Large intestine (tissue), 3 donors: ENCODE data around the gene SEC24B. TPM values are rescaled to one million over a fixed set of nuclear protein-coding genes. Genes with fewer than 3 reads are reported as not detected.
"Not testable (repeated sequence)": the region's sequence is repeated elsewhere in the genome, so short reads cannot be mapped to it uniquely, and the experiment has no call there.

ENCODE experiments used
- DNase-seq, 2 donors: peaks; one replicate each; pipeline versions ENCODE4 v3.0.0 to v3.0.0-alpha.2; 2013
- H3K27ac ChIP-seq: one replicate; pipeline ENCODE4 v1.5.1; 2013; ENCODE audit warnings: low read length
- H3K27me3 ChIP-seq: 2 replicates; pipeline ENCODE4 v1.6.1; 2013; ENCODE audit warnings: low read length; ENCODE audit not compliant: control insufficient read depth, insufficient read depth
- H3K36me3 ChIP-seq: 2 replicates; pipeline ENCODE4 v1.6.1; 2013; ENCODE audit warnings: low read length; ENCODE audit not compliant: control insufficient read depth, insufficient read depth
- H3K4me1 ChIP-seq: one replicate; pipeline ENCODE4 v1.6.1; 2013; ENCODE audit warnings: low read length; ENCODE audit not compliant: control insufficient read depth, insufficient read depth
- H3K4me3 ChIP-seq: one replicate; pipeline ENCODE4 v1.5.1; 2013; ENCODE audit warnings: low read length
- H3K9me3 ChIP-seq: one replicate; pipeline ENCODE4 v1.6.1; 2013; ENCODE audit warnings: mild to moderate bottlenecking, low read depth, low read length, moderate library complexity; ENCODE audit not compliant: control insufficient read depth
- WGBS: methylation state at CpG from one replicate; pipeline ENCODE4 v1.1.5; 2013; ENCODE audit warnings: low lambda C conversion rate; ENCODE audit not compliant: insufficient coverage; 5-methylcytosine and 5-hydroxymethylcytosine counted together
- polyA plus RNA-seq: library from polyadenylated mRNA; unstranded; fragments of 120-200 nt; gene quantifications from one replicate; pipeline ENCODE4 v1.2.1, GENCODE V29; 2013

Gene SEC24B
- polyA plus RNA-seq, 1 donor = 29.3 TPM

- H3K4me1 ChIP-seq = no peaks in the 10 kb centered on the region
- peak; percentile 12 to 51 for DNase-seq
- 40% methylated on average over 1 of the region's 6 CpGs for WGBS
Observed at GRCh38 chr4:109574443-109574850, 140.8 kb downstream of the SEC24B start.

GRCh38 chr4:109574931-109575804 is 141.6 kb downstream of the SEC24B start:
- WGBS = no CpG with 5 or more reads among the region's 7 CpGs
- Histone ChIP-seq H3K4me1 (no peaks in the 10 kb centered on the region), H3K27ac (no peak overlapping the region), H3K4me3 (no peak overlapping the region), H3K36me3 (no peaks in the 10 kb centered on the region), H3K27me3 (no peaks in the 10 kb centered on the region), H3K9me3 (no peaks in the 10 kb centered on the region)
- no peak for DNase-seq

More at GRCh38 chr4:109574443-109574850, 140.8 kb downstream of the SEC24B start:
- no peaks in the 10 kb centered on the region for H3K9me3 ChIP-seq
- H3K27me3 ChIP-seq = no peaks in the 10 kb centered on the region
- no peak overlapping the region for H3K27ac ChIP-seq
- H3K36me3 ChIP-seq = no peaks in the 10 kb centered on the region
- no peak overlapping the region for H3K4me3 ChIP-seq

GRCh38 chr4:109576462-109576861 is 142.8 kb downstream of the SEC24B start:
- Histone ChIP-seq H3K4me1 (no peaks in the 10 kb centered on the region), H3K27me3 (no peaks in the 10 kb centered on the region), H3K36me3 (no peaks in the 10 kb centered on the region), H3K27ac (no peak overlapping the region), H3K9me3 (no peaks in the 10 kb centered on the region), H3K4me3 (no peak overlapping the region)
- no CpG with 5 or more reads among the region's 2 CpGs for WGBS
- peak; percentile 12 to 15 for DNase-seq

- Histone ChIP-seq H3K27ac (no peak overlapping the region), H3K4me1 (no peaks in the 10 kb centered on the region), H3K9me3 (no peaks in the 10 kb centered on the region), H3K4me3 (no peak overlapping the region), H3K36me3 (no peaks in the 10 kb centered on the region), H3K27me3 (no peaks in the 10 kb centered on the region)
- DNase-seq = no peak
- 94% methylated on average over 2 of the region's 3 CpGs for WGBS
Observed at GRCh38 chr4:109578846-109579245, 145.2 kb downstream of the SEC24B start.

DNA sequence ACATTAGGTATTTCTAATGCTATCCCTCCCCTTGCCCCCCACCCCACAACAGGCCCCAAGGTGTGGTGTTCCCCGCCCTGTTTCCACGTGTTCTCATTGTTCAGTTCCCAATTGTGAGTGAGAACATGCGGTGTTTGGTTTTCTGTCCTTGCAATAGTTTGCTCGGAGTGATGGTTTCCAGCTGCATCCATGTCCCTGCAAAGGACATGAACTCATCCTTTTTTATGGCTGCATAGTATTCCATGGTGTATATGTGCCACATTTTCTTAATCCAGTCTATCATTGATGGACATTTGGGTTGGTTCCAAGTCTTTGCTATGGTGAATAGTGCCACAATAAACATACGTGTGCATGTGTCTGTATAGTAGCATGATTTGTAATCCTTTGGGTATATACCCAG is 146.4 kb downstream of the SEC24B start:
- not testable (repeated sequence) for DNase-seq, H3K36me3 ChIP-seq

GRCh38 chr4:109588176-109588575 is 154.6 kb downstream of the SEC24B start:
- Histone ChIP-seq H3K9me3 (no peaks in the 10 kb centered on the region), H3K4me3 (no peak overlapping the region), H3K4me1 (no peaks in the 10 kb centered on the region), H3K27me3 (no peaks in the 10 kb centered on the region), H3K36me3 (no peaks in the 10 kb centered on the region), H3K27ac (no peak overlapping the region)
- no peak for DNase-seq
- 83% methylated on average over 3 of the region's 4 CpGs for WGBS

More for the DNA sequence above, 146.4 kb downstream of the SEC24B start:
- not testable (repeated sequence) for H3K9me3 ChIP-seq, H3K4me1 ChIP-seq, H3K4me3 ChIP-seq, H3K27me3 ChIP-seq, H3K27ac ChIP-seq
- no CpG with 5 or more reads among the region's 5 CpGs for WGBS

GRCh38 chr4:109589119-109589518 is 155.5 kb downstream of the SEC24B start:
- 100% methylated on average over 1 of the region's 2 CpGs for WGBS
- H3K27ac ChIP-seq = no peak overlapping the region

DNA sequence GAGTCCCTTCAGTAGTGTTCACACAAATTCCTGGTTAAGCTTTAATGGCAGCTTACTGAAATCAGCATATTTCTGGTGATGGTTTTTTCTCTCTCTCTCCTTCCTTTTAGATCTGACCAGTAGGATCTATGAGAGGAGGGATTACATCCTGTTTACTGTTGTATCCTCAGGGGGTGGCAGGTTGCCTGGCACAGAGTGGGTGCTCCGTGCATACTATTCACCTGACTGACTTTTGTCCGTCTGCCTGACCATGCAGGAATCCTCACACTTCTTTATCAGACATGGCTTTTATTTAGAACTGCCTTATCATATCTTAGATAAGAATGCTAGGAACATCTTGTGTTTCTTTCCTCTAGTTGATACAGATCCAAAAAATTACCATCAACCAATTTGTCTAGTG is 156.0 kb downstream of the SEC24B start:
- no peaks in the 10 kb centered on the region for H3K27me3 ChIP-seq
- no peaks in the 10 kb centered on the region for H3K4me1 ChIP-seq
- no peaks in the 10 kb centered on the region for H3K9me3 ChIP-seq
- DNase-seq = no peak
- no CpG with 5 or more reads among the region's 2 CpGs for WGBS
- no peak overlapping the region for H3K4me3 ChIP-seq
- H3K27ac ChIP-seq = no peak overlapping the region
- H3K36me3 ChIP-seq = no peaks in the 10 kb centered on the region

More at GRCh38 chr4:109589119-109589518, 155.5 kb downstream of the SEC24B start:
- Histone ChIP-seq H3K4me3 (no peak overlapping the region), H3K27me3 (no peaks in the 10 kb centered on the region), H3K36me3 (no peaks in the 10 kb centered on the region), H3K9me3 (no peaks in the 10 kb centered on the region), H3K4me1 (no peaks in the 10 kb centered on the region)
- no peak for DNase-seq

Other genes starting within 250 kb of the SEC24B start
- gene COL25A1, start 131.2 kb upstream of the SEC24B start, polyA plus RNA-seq = 2.5 TPM
- gene MCUB, start 126.4 kb downstream of the SEC24B start, polyA plus RNA-seq = 6.9 TPM